ENCODE results near the gene SRD5A3. TPM values are rescaled to one million over a fixed set of nuclear protein-coding genes. Genes with fewer than 3 reads are reported as not detected.

The SRD5A3 gene
- total RNA-seq, 2 donors from 2014 or later: 6.6 to 14.8 TPM

DNA sequence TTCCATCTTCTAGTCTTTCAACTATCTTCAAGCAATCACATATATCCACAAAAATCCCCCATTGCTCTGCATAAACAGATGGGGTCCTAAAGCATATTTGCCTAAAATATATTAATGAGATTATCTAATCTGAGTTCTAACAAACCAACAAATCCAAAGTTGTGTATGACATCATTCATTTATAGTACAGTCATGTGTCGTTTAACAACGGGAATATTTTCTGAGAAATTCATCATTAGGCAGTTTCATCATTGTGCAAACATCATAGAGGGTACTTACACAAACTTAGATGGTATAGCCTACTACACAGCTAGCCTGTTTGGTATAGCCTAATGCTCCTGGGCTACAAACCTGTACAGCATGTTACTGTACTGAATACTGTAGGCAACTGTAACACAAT is 38.0 kb upstream of the SRD5A3 start:
- intact Hi-C loops (cut with DNase I): no loop called here
- Histone ChIP-seq H3K9me3 (no peaks in the 10 kb centered on the region), H3K36me3 (no peaks in the 10 kb centered on the region), H3K27ac (no peak overlapping the region), H3K27me3 (replicated peaks; ENCODE audit: insufficient read depth) (no peaks in the 10 kb centered on the region), H3K4me3 (no peak overlapping the region), H3K4me1 (replicated peaks) (no peaks in the 10 kb centered on the region)
- 84% methylated on average over 2 of the region's 2 CpGs for WGBS
- no peak for DNase-seq (ENCODE audit: low spot score)
- TF ChIP-seq, protein P1, sequence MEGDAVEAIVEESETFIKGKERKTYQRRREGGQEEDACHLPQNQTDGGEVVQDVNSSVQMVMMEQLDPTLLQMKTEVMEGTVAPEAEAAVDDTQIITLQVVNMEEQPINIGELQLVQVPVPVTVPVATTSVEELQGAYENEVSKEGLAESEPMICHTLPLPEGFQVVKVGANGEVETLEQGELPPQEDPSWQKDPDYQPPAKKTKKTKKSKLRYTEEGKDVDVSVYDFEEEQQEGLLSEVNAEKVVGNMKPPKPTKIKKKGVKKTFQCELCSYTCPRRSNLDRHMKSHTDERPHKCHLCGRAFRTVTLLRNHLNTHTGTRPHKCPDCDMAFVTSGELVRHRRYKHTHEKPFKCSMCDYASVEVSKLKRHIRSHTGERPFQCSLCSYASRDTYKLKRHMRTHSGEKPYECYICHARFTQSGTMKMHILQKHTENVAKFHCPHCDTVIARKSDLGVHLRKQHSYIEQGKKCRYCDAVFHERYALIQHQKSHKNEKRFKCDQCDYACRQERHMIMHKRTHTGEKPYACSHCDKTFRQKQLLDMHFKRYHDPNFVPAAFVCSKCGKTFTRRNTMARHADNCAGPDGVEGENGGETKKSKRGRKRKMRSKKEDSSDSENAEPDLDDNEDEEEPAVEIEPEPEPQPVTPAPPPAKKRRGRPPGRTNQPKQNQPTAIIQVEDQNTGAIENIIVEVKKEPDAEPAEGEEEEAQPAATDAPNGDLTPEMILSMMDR (IDR thresholded peaks at IDR 0.05): no peak
- TF ChIP-seq POLR2AphosphoS5 (IDR thresholded peaks at IDR 0.05) (no peak), POLR2A (IDR thresholded peaks at IDR 0.05) (no peak)

DNA sequence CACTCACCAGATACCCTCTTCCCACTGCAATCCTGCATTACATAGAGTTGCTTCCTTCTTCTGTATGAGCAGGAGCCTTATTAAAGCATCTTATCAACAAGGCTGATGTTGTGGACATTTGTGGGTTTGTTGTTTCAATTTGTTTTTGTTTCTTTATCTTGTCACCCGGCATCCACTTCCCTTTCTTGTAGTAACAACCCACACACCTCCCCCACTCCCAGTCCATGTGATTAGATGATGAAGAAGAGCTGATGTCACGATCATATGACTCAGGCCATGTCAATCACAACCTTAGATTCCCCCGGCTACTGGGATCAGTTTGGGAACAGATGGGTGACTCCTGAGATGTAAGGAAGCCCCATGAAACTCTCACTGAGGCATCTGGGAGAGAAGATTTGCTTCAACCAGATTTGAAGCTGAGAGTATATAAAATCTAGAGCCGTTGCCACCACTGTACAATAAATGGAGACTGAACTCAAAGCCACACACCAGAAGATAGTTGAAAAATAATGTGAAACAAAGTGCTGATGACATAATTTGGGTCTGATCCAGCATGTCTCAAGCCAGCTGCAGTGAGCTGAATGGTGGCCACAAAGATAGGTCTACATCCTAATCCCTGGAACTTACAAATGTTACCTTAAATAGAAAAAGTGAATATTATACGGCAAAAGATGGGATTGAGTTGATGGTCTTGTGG is 34.1 kb upstream of the SRD5A3 start:
- intact Hi-C loops (cut with DNase I): no loop called here
- WGBS: 84% methylated on average over 5 of the region's 5 CpGs
- TF ChIP-seq, protein P1 (IDR thresholded peaks at IDR 0.05): no peak
- Histone ChIP-seq H3K27ac (no peak overlapping the region), H3K9me3 (no peaks in the 10 kb centered on the region), H3K36me3 (no peaks in the 10 kb centered on the region), H3K27me3 (replicated peaks; ENCODE audit: insufficient read depth) (no peaks in the 10 kb centered on the region), H3K4me1 (replicated peaks) (no peaks in the 10 kb centered on the region), H3K4me3 (no peak overlapping the region)
- DNase-seq (ENCODE audit: low spot score): no peak

DNA sequence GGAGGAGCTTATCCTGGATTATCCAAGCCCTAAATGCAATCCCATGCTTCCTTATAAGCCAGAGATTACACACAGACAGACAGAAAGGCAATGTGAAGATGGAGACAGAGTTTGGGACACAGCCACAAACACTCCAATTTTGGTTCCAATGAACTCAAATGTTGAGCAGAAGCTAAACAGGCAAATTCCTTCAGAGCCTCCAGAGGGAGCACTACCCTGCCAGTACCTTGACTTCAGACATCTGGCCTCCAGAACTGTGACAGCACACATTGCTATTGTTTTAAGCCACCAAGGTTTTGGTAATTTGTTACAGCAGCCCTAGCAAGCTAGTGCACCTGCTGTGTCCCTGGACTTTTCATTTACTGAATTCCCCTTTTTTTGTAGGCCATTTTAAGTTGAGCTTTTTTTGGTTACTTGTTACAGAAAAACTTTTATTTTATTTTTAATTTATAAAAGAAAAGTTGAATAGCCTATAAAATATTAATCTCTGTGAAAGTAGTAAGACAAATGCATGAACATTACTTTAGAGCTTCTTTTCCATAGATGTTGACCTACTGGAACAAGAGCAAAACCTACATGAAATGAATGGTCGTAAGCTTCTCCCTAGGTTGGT is 33.4 kb upstream of the SRD5A3 start:
- Histone ChIP-seq H3K4me1 (replicated peaks) (no peaks in the 10 kb centered on the region), H3K27me3 (replicated peaks; ENCODE audit: insufficient read depth) (no peaks in the 10 kb centered on the region), H3K27ac (no peak overlapping the region), H3K9me3 (no peaks in the 10 kb centered on the region), H3K4me3 (no peak overlapping the region), H3K36me3 (no peaks in the 10 kb centered on the region)
- DNase-seq (ENCODE audit: low spot score): no peak
- intact Hi-C loops (cut with DNase I): no loop called here
- 100% methylated on average over 1 of the region's 1 CpG for WGBS
- no peak for TF ChIP-seq POLR2A (IDR thresholded peaks at IDR 0.05)
- TF ChIP-seq, protein P1 (IDR thresholded peaks at IDR 0.05): peak in 3 of 4 experiments; percentile 22 to 53 (median 38)

DNA sequence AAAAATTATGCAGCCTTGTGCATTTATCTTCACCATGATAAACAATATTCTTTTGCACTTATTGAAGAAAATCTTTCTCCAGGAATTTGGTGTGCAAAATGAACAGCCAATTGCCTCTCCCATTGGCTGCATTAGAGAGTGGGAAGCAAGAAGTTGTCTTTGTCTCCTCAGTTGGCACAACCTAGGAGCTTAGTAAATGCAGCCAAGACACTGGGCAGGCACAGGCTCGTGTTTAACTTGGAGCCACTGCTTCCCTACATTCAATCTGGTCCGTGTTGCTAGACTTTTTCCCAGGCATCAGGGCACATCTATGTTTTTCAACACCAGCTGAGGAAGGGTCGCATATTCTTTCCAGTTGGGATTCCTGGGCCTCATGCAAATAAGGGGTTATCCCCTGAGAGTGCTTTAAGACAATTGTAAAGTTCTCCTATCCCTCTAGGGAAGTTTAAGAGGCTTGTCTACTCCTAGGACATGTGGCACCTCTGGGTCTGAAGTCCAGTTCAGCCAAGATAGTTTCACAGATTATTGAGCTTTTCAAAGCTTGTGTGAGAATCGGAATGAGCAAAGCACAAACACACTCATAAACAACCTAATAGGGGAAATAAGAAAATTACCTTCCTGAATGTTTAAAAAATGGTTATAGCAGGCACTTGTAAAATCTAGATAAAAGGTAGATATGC is 31.8 kb upstream of the SRD5A3 start:
- Histone ChIP-seq H3K4me1 (replicated peaks) (no peaks in the 10 kb centered on the region), H3K27me3 (replicated peaks; ENCODE audit: insufficient read depth) (no peaks in the 10 kb centered on the region), H3K27ac (no peak overlapping the region), H3K36me3 (no peaks in the 10 kb centered on the region), H3K4me3 (no peak overlapping the region), H3K9me3 (no peaks in the 10 kb centered on the region)
- TF ChIP-seq POLR2A (IDR thresholded peaks at IDR 0.05) (no peak), POLR2AphosphoS5 (IDR thresholded peaks at IDR 0.05) (no peak)
- TF ChIP-seq, protein P1 (IDR thresholded peaks at IDR 0.05): no peak
- intact Hi-C loops (cut with DNase I): no loop called here
- 49% methylated on average over 4 of the region's 4 CpGs for WGBS
- DNase-seq (ENCODE audit: low spot score): peak; percentile 8
